ENCODE data around the gene ATP5ME.

DNA sequence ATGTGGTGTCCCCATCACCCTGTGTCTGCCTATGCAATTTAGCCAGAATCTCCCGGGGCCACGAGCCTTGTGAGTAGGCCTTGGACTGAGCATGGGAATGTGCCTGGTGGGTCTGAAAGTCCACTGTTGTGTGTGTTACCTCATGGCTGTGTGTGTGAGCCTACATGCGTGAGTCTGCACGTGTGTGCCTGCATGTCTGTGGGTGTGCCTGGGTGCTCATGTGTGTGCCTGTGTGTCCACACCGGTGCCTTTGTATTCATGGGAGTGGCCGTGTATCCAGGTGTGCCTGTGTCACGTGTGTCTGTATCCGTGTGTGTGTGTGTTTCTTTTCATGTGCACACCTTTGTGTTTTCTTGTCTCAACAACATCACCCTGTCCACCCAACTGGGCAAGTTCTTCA lies 14.2 kb downstream of the ATP5ME start:
- TF ChIP-seq, protein P1, sequence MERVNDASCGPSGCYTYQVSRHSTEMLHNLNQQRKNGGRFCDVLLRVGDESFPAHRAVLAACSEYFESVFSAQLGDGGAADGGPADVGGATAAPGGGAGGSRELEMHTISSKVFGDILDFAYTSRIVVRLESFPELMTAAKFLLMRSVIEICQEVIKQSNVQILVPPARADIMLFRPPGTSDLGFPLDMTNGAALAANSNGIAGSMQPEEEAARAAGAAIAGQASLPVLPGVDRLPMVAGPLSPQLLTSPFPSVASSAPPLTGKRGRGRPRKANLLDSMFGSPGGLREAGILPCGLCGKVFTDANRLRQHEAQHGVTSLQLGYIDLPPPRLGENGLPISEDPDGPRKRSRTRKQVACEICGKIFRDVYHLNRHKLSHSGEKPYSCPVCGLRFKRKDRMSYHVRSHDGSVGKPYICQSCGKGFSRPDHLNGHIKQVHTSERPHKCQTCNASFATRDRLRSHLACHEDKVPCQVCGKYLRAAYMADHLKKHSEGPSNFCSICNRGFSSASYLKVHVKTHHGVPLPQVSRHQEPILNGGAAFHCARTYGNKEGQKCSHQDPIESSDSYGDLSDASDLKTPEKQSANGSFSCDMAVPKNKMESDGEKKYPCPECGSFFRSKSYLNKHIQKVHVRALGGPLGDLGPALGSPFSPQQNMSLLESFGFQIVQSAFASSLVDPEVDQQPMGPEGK (CRISPR knock-in tag; IDR thresholded peaks at IDR 0.05; ENCODE audit: borderline replicate concordance): no peak
- TF ChIP-seq SNAI2 (CRISPR knock-in tag; IDR thresholded peaks at IDR 0.05) (no peak), CSDC2 (CRISPR knock-in tag; IDR thresholded peaks at IDR 0.05) (no peak), ARNTL (CRISPR knock-in tag; IDR thresholded peaks at IDR 0.05; ENCODE audit: borderline replicate concordance, low read depth) (no peak), RARB (CRISPR knock-in tag; IDR thresholded peaks at IDR 0.05) (no peak), TOX (CRISPR knock-in tag; IDR thresholded peaks at IDR 0.05; ENCODE audit: borderline replicate concordance) (no peak)
- TF ChIP-seq, protein P2, sequence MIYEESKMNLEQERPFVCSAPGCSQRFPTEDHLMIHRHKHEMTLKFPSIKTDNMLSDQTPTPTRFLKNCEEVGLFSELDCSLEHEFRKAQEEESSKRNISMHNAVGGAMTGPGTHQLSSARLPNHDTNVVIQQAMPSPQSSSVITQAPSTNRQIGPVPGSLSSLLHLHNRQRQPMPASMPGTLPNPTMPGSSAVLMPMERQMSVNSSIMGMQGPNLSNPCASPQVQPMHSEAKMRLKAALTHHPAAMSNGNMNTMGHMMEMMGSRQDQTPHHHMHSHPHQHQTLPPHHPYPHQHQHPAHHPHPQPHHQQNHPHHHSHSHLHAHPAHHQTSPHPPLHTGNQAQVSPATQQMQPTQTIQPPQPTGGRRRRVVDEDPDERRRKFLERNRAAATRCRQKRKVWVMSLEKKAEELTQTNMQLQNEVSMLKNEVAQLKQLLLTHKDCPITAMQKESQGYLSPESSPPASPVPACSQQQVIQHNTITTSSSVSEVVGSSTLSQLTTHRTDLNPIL (CRISPR knock-in tag; IDR thresholded peaks at IDR 0.05; ENCODE audit: low read depth): no peak

Measured in SK-N-SH treated with all-trans-retinoic acid at 6 μM for 48 hours (cell line).